HG03108 (cell line): ENCODE measurements around the gene RND3.

Source experiments
- ATAC-seq: cut with Tn5 transposase; IDR thresholded peaks from one replicate; pipeline ENCODE4 v1.9.1; 2021; ENCODE audit warnings: moderate library complexity; ENCODE audit not compliant: unreplicated experiment

RND3 gene

DNA sequence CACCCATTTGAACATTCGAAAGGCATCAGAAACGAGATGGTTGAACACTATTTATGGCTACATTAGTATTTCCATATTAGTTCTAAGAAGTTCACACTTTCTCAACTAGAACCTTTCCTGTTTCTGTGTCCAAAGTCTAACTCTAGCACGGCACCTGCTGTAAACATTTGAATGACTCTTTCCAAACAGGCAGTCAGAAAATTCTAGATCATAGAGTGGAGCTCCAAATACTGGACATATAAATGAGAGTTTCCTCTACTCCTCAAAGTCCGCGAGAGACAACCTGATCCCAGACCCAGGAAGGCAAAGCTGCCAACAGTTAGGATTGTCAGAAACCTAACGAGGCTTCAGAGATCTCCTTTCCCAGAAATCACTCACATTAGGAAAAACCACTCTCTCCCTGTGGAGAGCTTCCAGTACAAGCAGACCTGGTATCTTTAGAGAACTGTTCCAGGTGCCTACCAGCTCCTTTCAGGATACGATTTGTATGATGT is 10.6 kb downstream of the RND3 start:
- no peak for ATAC-seq

DNA sequence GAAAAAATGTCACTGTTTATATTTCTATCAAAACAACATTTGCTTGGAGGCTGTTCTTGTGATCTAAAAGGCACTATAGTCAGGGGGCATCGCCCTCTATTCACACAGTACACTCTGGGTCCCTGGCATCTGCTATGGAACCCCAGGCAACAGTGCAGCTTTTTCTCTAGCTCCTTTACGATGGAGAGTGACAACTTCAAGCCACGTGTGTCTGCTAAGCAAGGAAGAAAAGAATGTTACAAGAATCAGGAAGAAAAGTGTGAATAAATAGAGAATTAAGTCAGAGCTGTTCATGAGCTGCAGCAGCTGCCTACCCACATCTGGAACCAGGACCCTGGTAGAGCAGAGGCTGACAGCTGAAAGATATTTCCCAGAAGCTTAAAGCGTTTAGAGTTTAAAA is 11.2 kb downstream of the RND3 start:
- ATAC-seq = no peak

GRCh38 chr2:150475479-150476250 is 11.8 kb downstream of the RND3 start:
- ATAC-seq = no peak

DNA sequence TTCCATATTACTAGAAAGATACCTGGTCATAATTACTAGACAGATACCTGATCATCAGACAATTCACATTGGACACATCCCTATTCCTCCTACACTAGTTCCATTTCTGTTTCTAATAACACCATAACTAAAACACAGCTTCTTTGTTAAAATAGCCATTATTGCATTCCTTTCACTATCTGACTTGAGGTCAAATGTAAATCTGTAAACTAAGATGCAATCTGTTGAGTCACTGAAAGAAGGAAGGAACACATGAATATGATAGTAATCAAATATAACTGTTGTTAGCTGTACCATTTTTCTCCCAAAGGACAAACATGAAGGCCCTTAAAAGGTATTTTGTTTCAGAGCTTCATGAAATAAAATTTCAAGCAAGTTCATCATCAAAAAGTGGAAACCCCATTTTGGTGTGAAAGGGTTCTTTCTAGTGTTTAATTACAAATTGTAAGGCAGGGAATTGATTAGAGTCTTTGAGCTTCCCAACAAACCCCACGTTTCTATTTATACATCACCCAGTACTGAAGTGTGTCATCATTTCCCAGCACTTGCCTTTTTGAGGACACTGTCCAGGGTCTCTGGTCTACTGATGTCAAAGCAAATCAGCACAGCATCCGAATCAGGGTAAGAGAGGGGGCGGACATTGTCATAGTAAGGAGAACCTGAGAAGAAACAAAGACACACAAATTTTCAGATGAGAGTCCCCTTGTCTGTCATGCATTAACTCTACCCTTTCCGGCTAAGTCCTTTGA is 13.0 kb downstream of the RND3 start:
- ATAC-seq = no peak

GRCh38 chr2:150473767-150474166 is 13.7 kb downstream of the RND3 start:
- no peak for ATAC-seq

- ATAC-seq = no peak
Observed at GRCh38 chr2:150472511-150472899, 15.0 kb downstream of the RND3 start.

- ATAC-seq = no peak
Observed at GRCh38 chr2:150471813-150472510, 15.5 kb downstream of the RND3 start.

DNA sequence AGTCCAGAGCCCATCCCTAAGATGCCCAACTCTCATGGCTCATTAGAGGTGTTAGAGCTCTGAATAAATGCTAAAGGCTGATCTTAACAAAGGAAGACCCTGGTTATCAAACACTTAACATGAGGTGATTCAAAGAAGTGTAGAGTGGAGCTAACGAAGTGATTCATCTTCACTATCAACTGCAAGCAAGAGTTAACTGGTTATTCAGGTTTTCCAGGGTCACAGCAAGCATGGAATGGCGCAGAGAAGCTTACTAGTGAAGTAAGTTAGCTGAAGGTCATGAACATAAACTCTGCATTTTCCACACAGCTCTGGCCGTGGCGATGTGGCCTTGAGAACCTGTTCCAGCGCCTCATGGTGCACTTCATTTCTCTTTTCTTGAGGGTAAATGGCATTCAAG is 17.0 kb downstream of the RND3 start:
- no peak for ATAC-seq

GRCh38 chr2:150469706-150470274 is 17.7 kb downstream of the RND3 start:
- no peak for ATAC-seq

- ATAC-seq = no peak
Observed at GRCh38 chr2:150468350-150468960, 19.0 kb downstream of the RND3 start.

GRCh38 chr2:150467621-150467963 is 19.9 kb downstream of the RND3 start:
- no peak for ATAC-seq

DNA sequence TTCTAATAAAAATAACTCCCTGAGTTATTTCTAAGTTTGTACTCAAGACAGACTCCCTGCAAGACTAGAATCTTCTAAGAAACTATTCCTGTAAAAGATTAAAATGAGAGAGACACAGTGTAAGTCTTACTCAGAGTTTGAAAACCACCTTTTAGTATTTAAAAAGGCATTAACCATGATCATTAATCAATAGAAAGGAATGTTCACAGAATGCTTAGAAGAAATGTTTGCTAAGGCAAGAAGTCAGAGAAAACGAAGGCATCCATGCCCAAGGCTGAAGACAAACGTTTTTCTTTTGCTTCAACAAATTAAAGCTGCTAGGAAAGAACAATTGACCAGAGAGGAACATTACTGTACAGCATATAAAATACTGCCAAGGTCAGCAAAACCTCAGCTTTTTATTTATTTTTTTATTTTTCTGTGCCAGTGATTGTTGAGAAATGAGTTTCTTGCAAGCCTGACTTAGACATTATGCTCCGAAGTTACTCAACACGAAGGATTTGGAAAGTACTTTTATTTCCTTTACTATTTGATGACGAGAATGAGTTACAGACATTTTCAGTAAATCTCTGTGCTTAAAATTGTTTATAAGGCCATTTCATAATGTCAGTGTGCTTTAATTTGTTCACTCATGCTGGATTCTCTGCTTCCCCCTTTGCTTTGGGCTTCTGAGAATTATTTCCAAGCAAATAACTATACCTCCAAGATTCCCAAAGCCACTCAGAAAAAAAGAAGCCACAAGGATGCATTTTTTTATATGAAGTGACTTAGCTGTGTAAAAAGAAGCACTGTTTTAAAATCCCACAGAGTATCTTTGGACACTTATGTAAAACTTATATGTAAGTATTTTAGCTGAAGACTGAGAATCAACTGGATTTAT is 20.5 kb downstream of the RND3 start:
- ATAC-seq = no peak

- ATAC-seq = no peak
Observed at GRCh38 chr2:150465703-150466569, 21.5 kb downstream of the RND3 start.

- ATAC-seq = no peak
Observed at GRCh38 chr2:150464986-150465385, 22.5 kb downstream of the RND3 start.

- ATAC-seq = no peak
Observed at GRCh38 chr2:150464270-150464669, 23.2 kb downstream of the RND3 start.

- no peak for ATAC-seq
Observed at GRCh38 chr2:150462770-150463169, 24.7 kb downstream of the RND3 start.

- ATAC-seq = no peak
Observed at GRCh38 chr2:150459281-150459680, 28.2 kb downstream of the RND3 start.

GRCh38 chr2:150450765-150451164 is 36.7 kb downstream of the RND3 start:
- no peak for ATAC-seq

- ATAC-seq = no peak
Observed at GRCh38 chr2:150449856-150450255, 37.6 kb downstream of the RND3 start.
